Liver (tissue), 9 donors: ENCODE measurements around the gene TMEM86A. TPM values are rescaled to one million over a fixed set of nuclear protein-coding genes. Genes with fewer than 3 reads are reported as not detected.

Source experiments
- DNase-seq: peaks from one replicate; pipeline ENCODE4 v3.0.0-alpha.2; 2017; ENCODE audit warnings: low spot score
- H3K27ac ChIP-seq, 2 donors: one replicate each; pipeline ENCODE4 v1.7.0; 2013; ENCODE audit warnings: inconsistent platforms in 2 of 2, low read length in 2 of 2, control low read depth in 1 of 2, low read depth in 1 of 2, mild to moderate bottlenecking in 1 of 2
- H3K27me3 ChIP-seq, 4 donors: one replicate each; pipeline versions ENCODE4 v1.6.1 to v1.7.0; 2013; ENCODE audit warnings: low read length in 3 of 4, inconsistent platforms in 1 of 4, mild to moderate bottlenecking in 1 of 4, moderate library complexity in 1 of 4; ENCODE audit not compliant: control insufficient read depth in 4 of 4, insufficient read depth in 4 of 4
- H3K36me3 ChIP-seq, 4 donors: one replicate each; pipeline versions ENCODE4 v1.6.1 to v1.7.0; 2013; ENCODE audit warnings: low read length in 3 of 4, mild to moderate bottlenecking in 3 of 4, low read depth in 1 of 4, moderate library complexity in 1 of 4; ENCODE audit not compliant: control insufficient read depth in 4 of 4, insufficient read depth in 3 of 4
- H3K4me1 ChIP-seq, 4 donors: one replicate each; pipeline versions ENCODE4 v1.6.1 to v1.7.0; 2013; ENCODE audit warnings: low read length in 3 of 4, mild to moderate bottlenecking in 3 of 4, moderate library complexity in 1 of 4; ENCODE audit not compliant: control insufficient read depth in 4 of 4, insufficient read depth in 4 of 4
- H3K4me3 ChIP-seq, 3 donors: one replicate each; pipeline versions ENCODE4 v1.6.1 to v1.7.0; 2013; ENCODE audit warnings: low read length in 3 of 3, control low read depth in 1 of 3, low read depth in 1 of 3, mild to moderate bottlenecking in 1 of 3
- H3K9ac ChIP-seq, 2 donors: one replicate each; pipeline ENCODE4 v1.7.0; 2013; ENCODE audit warnings: low read length in 2 of 2, mild to moderate bottlenecking in 2 of 2, moderate library complexity in 2 of 2, control low read depth in 1 of 2, low read depth in 1 of 2
- H3K9me3 ChIP-seq, 4 donors: one replicate each; pipeline versions ENCODE4 v1.6.1 to v1.7.0; 2013; ENCODE audit warnings: low read length in 3 of 4; ENCODE audit not compliant: control insufficient read depth in 4 of 4
- ATF3 ChIP-seq: IDR thresholded peaks from 2 replicates; pipeline ENCODE4 v1.6.1; 2016; ENCODE audit warnings: antibody characterized with exemption
- EGR1 ChIP-seq, 2 donors: IDR thresholded peaks; 2 replicates each; pipeline ENCODE4 v1.6.1; 2016 to 2018; ENCODE audit warnings: antibody characterized with exemption in 2 of 2, low read depth in 2 of 2
- FOXA1 ChIP-seq: IDR thresholded peaks from 2 replicates; pipeline ENCODE4 v1.6.1; 2016; ENCODE audit warnings: antibody characterized with exemption
- FOXA2 ChIP-seq: IDR thresholded peaks from 2 replicates; pipeline ENCODE4 v1.6.1; 2016; ENCODE audit warnings: antibody characterized with exemption
- GABPA ChIP-seq, 2 donors: IDR thresholded peaks in 1 of 2; conservative IDR thresholded peaks in 1 of 2; 2 replicates each; pipeline ENCODE4 v1.6.1; 2016; ENCODE audit warnings: antibody characterized with exemption in 2 of 2, mild to moderate bottlenecking in 1 of 2, moderate library complexity in 1 of 2
- HNF4A ChIP-seq, 2 donors: conservative IDR thresholded peaks; 2 replicates each; pipeline ENCODE4 v1.6.1; 2016; ENCODE audit warnings: antibody characterized with exemption in 2 of 2, mild to moderate bottlenecking in 2 of 2
- HNF4G ChIP-seq: IDR thresholded peaks from 2 replicates; pipeline ENCODE4 v1.6.1; 2016; ENCODE audit warnings: antibody characterized with exemption
- JUND ChIP-seq, 2 donors: IDR thresholded peaks; 2 replicates each; pipeline ENCODE4 v1.6.1; 2016; ENCODE audit warnings: antibody characterized with exemption in 2 of 2
- NR2F2 ChIP-seq: IDR thresholded peaks from 2 replicates; pipeline ENCODE4 v1.6.1; 2016; ENCODE audit warnings: antibody characterized with exemption
- RAD21 ChIP-seq, 2 donors: IDR thresholded peaks; 2 replicates each; pipeline ENCODE4 v1.6.1; 2016; ENCODE audit warnings: antibody characterized with exemption in 2 of 2, mild to moderate bottlenecking in 2 of 2
- RXRA ChIP-seq, 2 donors: IDR thresholded peaks; 2 replicates each; pipeline ENCODE4 v1.6.1; 2017 to 2018; ENCODE audit warnings: antibody characterized with exemption in 2 of 2, mild to moderate bottlenecking in 1 of 2
- SP1 ChIP-seq: IDR thresholded peaks from 2 replicates; pipeline ENCODE4 v1.6.1; 2018; ENCODE audit warnings: antibody characterized with exemption, mild to moderate bottlenecking
- TAF1 ChIP-seq: conservative IDR thresholded peaks from 2 replicates; pipeline ENCODE4 v1.6.1; 2016; ENCODE audit warnings: antibody characterized with exemption, mild to moderate bottlenecking
- YY1 ChIP-seq: IDR thresholded peaks from 2 replicates; pipeline ENCODE4 v1.6.1; 2016; ENCODE audit warnings: antibody characterized with exemption, mild to moderate bottlenecking
- WGBS: extraction: QIAGEN DNeasy Blood & Tissue Kit; methylation state at CpG from one replicate; pipeline ENCODE4 v1.1.7; 2013; 5-methylcytosine and 5-hydroxymethylcytosine counted together
- polyA plus RNA-seq, 2 donors: library from polyadenylated mRNA; stranded (reverse) in 1 of 2; unstranded in 1 of 2; fragments of 200-250 nt in 1 of 2; fragments of >200 nt in 1 of 2; fragmentation: Nextera tagmentation in 1 of 2; extraction: Ambion mirVana in 1 of 2; gene quantifications; one replicate each; pipeline versions ENCODE4 v1.2.1 to v1.2.3, GENCODE V29; 2013 to 2015
- total RNA-seq, 2 donors: library from RNA; depleted of rRNA; stranded (reverse); fragments of >200 nt; gene quantifications; one replicate each; pipeline ENCODE4 v1.2.3, GENCODE V29; 2014
- TF ChIP-seq, protein P1 (sequence below): IDR thresholded peaks from 2 replicates; pipeline ENCODE4 v1.6.1; 2016; ENCODE audit warnings: antibody characterized with exemption, mild to moderate bottlenecking
- TF ChIP-seq, protein P2 (sequence below): IDR thresholded peaks from 2 replicates; pipeline ENCODE4 v1.6.1; 2016; ENCODE audit warnings: antibody characterized with exemption
- TF ChIP-seq, protein P3 (sequence below): fragments of 150-350 bp; IDR thresholded peaks from 2 replicates; pipeline ENCODE4 v1.5.1; 2017; ENCODE audit warnings: improper control_type of control experiment, low read depth, low read length; ENCODE audit not compliant: missing input control
- TF ChIP-seq, protein P4 (sequence below): IDR thresholded peaks from 2 replicates; pipeline ENCODE4 v1.6.1; 2016; ENCODE audit warnings: antibody characterized with exemption
- donor health status: healthy.
- donor health status: healthy.
- donor health status: healthy.
- donor health status: healthy.
- donor health status: healthy.

The TMEM86A gene
- total and polyA plus RNA-seq, 4 donors, result 1.8 to 2.7 (median 2.0) TPM

- no peaks in the 10 kb centered on the region for H3K36me3 ChIP-seq
- no peak overlapping the region for H3K4me3 ChIP-seq
- 83% methylated on average over 10 of the region's 10 CpGs for WGBS
- H3K9me3 ChIP-seq, result no peaks in the 10 kb centered on the region
- TF ChIP-seq HNF4G (no peak), ATF3 (no peak), NR2F2 (no peak), EGR1 (IDR thresholded peaks at IDR 0.05; ENCODE audit: low read depth in 2 of 2) (no peak), YY1 (no peak), FOXA2 (no peak), SP1 (no peak), RAD21 (IDR thresholded peaks at IDR 0.05) (no peak), GABPA (IDR thresholded peaks at IDR 0.05 in 1 of 2, conservative IDR thresholded peaks at IDR 0.05 in 1 of 2) (no peak), HNF4A (conservative IDR thresholded peaks at IDR 0.05) (no peak), TAF1 (no peak), RXRA (IDR thresholded peaks at IDR 0.05) (no peak), FOXA1 (no peak)
- TF ChIP-seq, protein P1, sequence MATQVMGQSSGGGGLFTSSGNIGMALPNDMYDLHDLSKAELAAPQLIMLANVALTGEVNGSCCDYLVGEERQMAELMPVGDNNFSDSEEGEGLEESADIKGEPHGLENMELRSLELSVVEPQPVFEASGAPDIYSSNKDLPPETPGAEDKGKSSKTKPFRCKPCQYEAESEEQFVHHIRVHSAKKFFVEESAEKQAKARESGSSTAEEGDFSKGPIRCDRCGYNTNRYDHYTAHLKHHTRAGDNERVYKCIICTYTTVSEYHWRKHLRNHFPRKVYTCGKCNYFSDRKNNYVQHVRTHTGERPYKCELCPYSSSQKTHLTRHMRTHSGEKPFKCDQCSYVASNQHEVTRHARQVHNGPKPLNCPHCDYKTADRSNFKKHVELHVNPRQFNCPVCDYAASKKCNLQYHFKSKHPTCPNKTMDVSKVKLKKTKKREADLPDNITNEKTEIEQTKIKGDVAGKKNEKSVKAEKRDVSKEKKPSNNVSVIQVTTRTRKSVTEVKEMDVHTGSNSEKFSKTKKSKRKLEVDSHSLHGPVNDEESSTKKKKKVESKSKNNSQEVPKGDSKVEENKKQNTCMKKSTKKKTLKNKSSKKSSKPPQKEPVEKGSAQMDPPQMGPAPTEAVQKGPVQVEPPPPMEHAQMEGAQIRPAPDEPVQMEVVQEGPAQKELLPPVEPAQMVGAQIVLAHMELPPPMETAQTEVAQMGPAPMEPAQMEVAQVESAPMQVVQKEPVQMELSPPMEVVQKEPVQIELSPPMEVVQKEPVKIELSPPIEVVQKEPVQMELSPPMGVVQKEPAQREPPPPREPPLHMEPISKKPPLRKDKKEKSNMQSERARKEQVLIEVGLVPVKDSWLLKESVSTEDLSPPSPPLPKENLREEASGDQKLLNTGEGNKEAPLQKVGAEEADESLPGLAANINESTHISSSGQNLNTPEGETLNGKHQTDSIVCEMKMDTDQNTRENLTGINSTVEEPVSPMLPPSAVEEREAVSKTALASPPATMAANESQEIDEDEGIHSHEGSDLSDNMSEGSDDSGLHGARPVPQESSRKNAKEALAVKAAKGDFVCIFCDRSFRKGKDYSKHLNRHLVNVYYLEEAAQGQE, result no peak
- TF ChIP-seq, protein P2, sequence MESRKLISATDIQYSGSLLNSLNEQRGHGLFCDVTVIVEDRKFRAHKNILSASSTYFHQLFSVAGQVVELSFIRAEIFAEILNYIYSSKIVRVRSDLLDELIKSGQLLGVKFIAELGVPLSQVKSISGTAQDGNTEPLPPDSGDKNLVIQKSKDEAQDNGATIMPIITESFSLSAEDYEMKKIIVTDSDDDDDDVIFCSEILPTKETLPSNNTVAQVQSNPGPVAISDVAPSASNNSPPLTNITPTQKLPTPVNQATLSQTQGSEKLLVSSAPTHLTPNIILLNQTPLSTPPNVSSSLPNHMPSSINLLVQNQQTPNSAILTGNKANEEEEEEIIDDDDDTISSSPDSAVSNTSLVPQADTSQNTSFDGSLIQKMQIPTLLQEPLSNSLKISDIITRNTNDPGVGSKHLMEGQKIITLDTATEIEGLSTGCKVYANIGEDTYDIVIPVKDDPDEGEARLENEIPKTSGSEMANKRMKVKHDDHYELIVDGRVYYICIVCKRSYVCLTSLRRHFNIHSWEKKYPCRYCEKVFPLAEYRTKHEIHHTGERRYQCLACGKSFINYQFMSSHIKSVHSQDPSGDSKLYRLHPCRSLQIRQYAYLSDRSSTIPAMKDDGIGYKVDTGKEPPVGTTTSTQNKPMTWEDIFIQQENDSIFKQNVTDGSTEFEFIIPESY, result no peak
- TF ChIP-seq, protein P3, sequence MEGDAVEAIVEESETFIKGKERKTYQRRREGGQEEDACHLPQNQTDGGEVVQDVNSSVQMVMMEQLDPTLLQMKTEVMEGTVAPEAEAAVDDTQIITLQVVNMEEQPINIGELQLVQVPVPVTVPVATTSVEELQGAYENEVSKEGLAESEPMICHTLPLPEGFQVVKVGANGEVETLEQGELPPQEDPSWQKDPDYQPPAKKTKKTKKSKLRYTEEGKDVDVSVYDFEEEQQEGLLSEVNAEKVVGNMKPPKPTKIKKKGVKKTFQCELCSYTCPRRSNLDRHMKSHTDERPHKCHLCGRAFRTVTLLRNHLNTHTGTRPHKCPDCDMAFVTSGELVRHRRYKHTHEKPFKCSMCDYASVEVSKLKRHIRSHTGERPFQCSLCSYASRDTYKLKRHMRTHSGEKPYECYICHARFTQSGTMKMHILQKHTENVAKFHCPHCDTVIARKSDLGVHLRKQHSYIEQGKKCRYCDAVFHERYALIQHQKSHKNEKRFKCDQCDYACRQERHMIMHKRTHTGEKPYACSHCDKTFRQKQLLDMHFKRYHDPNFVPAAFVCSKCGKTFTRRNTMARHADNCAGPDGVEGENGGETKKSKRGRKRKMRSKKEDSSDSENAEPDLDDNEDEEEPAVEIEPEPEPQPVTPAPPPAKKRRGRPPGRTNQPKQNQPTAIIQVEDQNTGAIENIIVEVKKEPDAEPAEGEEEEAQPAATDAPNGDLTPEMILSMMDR, result no peak
- TF ChIP-seq, protein P4, sequence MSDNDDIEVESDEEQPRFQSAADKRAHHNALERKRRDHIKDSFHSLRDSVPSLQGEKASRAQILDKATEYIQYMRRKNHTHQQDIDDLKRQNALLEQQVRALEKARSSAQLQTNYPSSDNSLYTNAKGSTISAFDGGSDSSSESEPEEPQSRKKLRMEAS, result no peak
- H3K9ac ChIP-seq, result no peak overlapping the region
- no peak overlapping the region for H3K27ac ChIP-seq
- no peaks in the 10 kb centered on the region for H3K27me3 ChIP-seq
- DNase-seq, result no peak
- H3K4me1 ChIP-seq, result no peaks in the 10 kb centered on the region
These were observed 15.8 kb downstream of the TMEM86A start for GRCh38 chr11:18714443-18714780.

DNA sequence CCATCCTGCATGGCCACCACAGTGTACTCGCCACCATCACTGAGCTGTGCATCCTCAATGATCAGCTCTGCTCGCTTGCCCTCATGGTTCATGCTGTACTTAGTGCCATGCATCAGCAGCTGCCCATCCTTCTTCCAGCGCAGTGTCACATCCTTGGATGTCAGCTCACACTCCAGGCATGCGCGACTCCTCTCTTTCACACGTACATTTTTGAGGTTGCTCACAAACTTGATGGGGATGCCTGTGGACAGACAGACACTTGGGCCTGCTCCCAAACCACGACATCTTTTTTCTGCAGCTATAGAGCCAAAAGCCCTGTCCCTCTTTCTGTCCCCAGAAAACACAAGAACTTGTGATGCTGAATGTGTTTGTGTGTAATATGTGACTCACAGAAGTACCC, 16.9 kb downstream of the TMEM86A start:
- Histone ChIP-seq H3K4me3 (no peak overlapping the region), H3K4me1 (no peaks in the 10 kb centered on the region), H3K36me3 (no peaks in the 10 kb centered on the region), H3K9ac (no peak overlapping the region), H3K27ac (no peak overlapping the region), H3K27me3 (no peaks in the 10 kb centered on the region), H3K9me3 (no peaks in the 10 kb centered on the region)
- WGBS, result 78% methylated on average over 7 of the region's 7 CpGs
- no peak for DNase-seq
- TF ChIP-seq, protein P2, result no peak
- TF ChIP-seq FOXA2, result no peak
- TF ChIP-seq JUND (IDR thresholded peaks at IDR 0.05), result no peak
- no peak for TF ChIP-seq HNF4A (conservative IDR thresholded peaks at IDR 0.05)
- TF ChIP-seq, protein P3, result no peak
- TF ChIP-seq, protein P4, result no peak
- TF ChIP-seq FOXA1, result no peak
